Activated CD4-positive, CD25-positive, alpha-beta regulatory T cell (primary cell): ENCODE measurements around the gene SUCLG1.
A peak's percentile ranks its signal among the peaks of the same experiment; 100 is the strongest.

Experiments used
- DNase-seq, 4 experiments: peaks; one replicate each; lab custom pipeline; 2025; lab: John Stamatoyannopoulos, UW

Gene SUCLG1

DNA sequence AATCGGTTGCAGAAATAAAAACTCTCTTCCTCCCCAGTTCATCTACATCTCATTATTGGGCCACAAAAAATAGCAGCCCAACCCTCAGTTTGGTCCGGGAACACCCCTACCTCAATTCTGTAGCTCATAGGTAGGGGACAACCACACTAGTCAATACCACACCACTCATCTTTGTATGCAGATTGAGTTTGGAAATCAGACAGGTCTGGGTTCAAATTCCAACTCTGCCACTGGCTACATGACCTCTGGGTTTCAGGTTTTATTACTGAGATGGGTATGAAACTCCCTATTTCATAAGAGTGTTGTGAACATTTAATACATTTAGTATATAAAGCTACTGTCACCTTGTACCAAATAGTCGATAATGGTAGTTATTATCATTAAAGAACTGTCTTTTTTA is 2.2 kb upstream of the SUCLG1 start:
- DNase-seq = no peak

DNA sequence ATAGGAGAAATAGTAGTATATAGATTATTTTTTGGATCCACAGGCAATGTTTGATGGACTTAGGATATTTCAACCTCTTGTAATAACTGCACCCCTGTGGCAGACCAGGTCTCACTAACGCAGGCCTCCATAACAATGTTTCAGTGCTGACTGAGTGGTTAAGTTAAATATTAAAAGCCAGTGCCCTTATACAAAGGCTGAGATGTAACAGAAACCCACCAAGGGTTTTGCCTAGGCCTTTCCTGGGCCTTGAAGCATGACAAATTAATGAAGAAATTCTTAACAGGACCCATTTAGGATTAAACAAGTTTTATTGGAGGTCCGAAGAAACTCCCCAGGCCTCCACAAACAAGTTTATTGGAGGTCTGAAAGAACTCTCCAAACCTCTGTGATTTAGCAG is 1.6 kb upstream of the SUCLG1 start:
- DNase-seq = no peak

DNA sequence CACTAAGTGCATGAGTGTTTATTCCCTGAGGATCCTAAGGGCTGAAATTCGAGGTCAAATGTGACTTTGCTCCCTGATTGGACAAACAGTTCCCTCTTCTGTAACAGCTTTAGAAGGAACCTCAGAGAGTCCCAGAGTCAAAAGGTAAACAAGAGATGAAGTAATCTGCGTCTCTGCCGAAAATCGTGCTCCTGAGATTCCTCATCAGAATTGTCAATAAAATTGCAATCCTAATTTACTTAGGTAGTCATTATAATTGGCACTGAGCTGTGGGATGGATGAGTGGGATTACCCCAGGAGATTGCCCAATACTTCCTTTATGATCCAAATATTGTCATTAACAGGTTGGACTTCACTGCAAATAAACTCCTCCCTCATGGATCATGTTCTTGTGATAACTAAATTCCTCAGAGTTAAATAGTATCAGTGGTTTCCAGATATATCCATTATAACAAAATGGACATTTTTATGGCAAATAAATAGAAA is 907 bp upstream of the SUCLG1 start:
- no peak for DNase-seq

GRCh38 chr2:84458551-84459017 is 496 bp downstream of the SUCLG1 start:
- DNase-seq = peak in 2 of 4 experiments; percentile 19 to 20

DNA sequence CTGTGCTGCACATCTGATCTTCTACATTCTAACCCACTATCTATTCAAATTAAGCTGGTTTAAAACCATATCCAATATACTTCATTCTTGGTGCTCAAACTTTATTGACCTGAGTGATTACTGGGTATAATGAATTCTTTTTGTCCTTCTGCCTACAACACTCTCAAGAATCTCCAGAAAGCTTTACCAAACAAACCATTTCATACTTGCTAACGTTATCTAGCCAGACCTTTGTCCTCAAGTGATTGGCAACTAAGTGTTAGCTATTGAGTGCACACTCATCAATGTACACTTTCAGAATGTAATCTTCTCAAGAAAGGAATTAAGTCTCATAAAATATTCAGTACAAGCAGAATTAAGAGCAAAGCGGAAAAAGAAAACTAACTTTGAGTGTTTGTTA is 1.4 kb downstream of the SUCLG1 start:
- no peak for DNase-seq

DNA sequence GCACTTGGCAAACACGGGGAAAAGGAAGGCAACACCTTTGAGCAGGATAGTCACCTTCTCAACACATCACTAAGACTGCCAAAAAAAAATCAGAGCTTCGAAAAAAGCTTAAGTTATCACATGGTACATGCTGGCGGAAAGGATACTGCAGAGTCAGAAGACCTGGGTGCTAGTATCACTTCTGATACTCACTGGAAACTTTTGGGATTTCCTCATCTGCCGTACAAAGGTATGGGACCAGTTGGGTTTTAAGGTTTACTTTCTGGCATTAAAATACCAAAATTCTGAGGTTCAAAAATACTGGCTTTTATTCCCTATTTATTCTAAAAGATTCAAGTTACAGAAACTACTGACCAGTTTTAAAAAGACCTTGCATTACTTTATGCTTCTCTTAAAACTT is 2.9 kb downstream of the SUCLG1 start:
- no peak for DNase-seq

GRCh38 chr2:84454581-84454980 is 4.5 kb downstream of the SUCLG1 start:
- DNase-seq = no peak

- DNase-seq = no peak
Measured at GRCh38 chr2:84452624-84453023, 6.5 kb downstream of the SUCLG1 start.

- no peak for DNase-seq
Measured at GRCh38 chr2:84451579-84451978, 7.5 kb downstream of the SUCLG1 start.

DNA sequence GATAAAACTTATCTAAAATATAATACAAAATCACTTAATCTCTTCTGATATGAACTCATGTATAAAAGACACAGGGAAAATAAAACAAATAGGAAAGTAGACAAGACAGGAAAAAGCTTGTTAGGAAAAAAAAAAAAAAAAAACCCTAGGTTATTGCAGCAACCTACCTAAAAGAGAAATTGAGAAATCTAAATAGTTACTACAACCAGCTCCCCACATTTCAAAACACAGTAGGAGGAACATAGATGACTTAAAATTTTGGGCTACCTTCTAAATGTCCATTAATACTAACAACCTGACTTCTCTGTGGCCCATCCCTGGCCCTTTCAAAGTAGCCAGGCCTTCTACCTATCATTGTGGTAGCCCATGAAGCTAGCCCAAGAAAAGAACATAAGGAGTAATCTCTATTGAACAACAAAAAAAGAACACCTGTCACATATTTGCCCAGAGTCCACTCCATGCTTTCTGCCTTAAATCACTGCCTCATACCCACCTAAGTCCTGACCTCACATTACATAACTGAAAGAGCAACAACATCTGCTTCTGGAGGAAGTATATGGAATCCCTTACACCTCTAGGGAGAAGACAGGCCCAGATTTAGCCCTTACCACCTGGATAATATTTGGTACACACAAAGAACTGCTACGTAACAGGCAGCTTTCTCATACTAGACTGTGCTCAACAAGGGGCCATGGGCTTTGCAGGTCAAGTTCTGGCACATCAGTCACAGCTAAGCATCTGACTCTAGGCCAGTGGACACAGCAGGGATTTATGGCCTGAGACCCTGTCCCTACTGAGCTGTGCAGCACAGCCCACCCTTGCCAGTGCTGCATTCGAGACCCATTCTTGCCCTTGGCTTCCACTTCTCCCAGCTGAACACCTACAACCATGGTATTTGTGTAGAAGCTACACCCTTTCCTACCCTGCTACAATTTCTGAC is 8.5 kb downstream of the SUCLG1 start:
- DNase-seq = no peak

DNA sequence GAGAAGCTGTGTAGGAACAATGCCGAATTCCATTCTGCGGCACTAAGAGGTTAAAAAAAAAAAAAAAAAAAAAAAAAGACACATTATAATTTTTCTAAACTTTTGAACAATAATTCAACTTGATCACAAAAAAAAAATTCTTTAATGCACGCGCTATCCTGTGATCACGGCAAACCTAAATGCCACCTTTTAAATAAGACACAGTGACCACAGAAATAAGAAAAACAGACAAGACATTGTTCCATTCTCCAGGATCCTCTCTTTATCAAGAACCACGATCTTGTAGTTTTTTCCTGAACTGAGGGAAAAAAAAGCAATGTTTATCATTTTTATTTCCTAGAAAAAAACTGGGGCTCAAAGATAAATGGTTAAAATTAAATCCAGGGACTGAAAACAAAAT is 9.4 kb downstream of the SUCLG1 start:
- DNase-seq = no peak

- DNase-seq = no peak
Measured at GRCh38 chr2:84449055-84449454, 10.0 kb downstream of the SUCLG1 start.

DNA sequence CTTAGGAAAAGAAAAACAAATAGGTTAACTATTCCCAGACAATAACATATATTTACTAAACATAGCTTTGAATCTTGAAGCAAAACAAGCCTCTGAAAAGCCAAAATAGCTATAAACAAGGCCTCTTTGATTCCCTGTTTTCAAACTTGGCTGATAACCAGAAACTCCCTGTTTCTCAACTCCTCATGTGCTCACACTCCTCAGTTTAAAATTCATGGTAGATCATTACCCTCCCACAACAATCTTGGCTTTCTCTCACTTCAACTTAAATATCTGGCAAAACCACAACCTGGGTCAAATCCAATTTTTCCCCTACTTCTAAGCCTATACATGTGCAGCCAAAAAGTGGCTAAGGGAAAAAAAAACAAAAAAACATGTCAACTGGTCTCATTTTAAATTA is 15.6 kb downstream of the SUCLG1 start:
- no peak for DNase-seq

DNA sequence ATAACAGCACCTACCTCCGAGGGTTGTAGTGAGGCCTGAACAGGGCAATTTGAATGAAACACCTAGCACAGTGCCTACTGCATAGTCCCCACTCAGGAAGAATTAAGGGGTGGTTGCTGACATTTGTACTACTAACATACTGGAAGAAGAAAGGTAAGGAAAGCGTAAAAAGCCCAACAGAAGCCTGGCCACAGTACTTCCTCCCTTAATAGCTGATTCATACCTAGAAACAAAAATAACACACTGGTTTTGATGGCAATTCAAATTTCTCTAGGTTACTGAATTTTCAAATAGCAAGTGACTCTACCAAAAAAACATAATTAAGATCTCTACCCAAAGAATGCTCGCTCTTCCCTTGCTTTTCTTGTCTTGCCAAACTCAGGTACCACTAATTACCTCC is 16.2 kb downstream of the SUCLG1 start:
- DNase-seq = no peak

DNA sequence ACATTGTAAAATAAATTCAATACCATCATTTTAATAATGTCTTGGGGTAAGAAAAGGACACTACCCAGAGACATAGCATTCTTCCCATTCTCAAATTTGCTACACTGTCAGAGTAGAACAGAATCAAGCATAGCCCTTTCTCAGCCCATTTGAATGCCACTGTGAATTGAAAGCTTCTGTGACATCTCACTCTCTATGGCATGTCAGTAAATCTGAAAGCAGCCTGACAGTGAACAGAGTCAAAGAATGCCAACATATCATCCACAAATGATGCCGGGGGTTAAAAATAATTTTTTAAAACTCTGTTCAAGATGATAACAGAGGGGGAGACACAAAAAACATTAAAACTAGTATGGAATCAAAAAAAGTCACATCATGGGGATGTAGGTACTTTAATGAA is 17.6 kb downstream of the SUCLG1 start:
- DNase-seq = no peak

GRCh38 chr2:84441036-84441435 is 18.0 kb downstream of the SUCLG1 start:
- DNase-seq = no peak

GRCh38 chr2:84435345-84436025 is 23.6 kb downstream of the SUCLG1 start:
- no peak for DNase-seq

GRCh38 chr2:84429328-84429727 is 29.8 kb downstream of the SUCLG1 start:
- DNase-seq = no peak

DNA sequence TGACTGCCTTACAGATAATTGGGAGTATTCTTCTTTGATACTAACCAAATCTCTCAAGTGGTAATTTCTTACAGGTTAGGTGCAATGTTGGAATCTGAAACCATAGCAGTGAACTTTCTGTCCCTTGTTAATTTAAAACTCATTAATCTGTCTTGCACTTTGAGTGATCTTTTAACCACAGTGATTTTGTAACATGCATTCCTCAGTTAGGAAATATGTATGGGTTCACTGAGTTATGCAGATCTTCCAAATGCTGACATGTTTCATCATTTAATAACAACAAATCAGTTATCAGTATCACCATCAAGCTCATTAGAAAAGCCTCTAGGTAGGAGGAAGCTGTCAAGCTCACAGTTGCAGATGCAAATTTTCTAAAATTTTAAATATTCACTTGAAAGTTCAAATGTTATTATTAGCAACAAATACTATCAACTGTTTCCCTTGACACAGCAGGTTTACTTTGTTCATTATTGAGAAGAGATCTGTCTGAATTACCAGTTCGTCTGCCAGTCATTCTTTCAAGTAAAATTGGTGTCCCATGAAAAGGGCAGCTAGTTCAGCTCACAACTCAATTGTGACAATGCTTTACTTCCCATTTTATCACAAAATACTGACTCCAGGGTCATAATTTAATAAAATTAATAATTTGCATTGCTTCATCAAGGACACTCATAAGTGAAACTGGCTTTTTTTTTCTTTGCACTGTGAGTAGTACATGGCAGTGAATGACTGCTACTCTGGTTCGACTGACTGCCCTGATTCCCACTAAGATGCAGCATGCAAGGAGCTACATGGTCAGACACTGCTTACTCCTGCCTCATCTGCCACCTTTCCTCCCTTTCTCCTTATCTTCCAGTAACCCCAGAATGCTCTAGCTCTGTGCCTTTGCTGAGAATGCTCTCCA is 31.6 kb downstream of the SUCLG1 start:
- DNase-seq = no peak

GRCh38 chr2:84425310-84425709 is 33.8 kb downstream of the SUCLG1 start:
- no peak for DNase-seq

DNA sequence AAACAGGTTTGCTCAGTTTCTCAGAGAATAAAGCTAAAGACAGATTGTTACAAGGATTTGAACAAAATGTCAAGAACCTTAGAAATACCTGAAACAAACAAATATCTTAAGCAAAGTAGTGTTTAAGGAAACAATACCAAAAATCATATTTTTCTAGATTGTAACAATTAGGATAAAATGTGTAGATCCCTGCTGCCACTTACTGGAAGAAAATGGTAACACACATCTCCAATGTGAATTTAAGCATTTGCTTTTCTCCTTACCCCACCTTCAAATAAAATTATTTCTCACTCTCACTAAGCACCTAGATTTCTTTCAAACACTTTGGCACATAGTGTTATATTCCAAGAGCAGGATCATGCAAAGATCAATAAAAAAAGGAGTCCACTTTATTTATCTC is 34.9 kb downstream of the SUCLG1 start:
- DNase-seq = no peak

- no peak for DNase-seq
Measured at GRCh38 chr2:84421791-84422190, 37.3 kb downstream of the SUCLG1 start.
